K562 (cell line): ENCODE results near the gene RCC1. TPM values are rescaled to one million over a fixed set of nuclear protein-coding genes. Genes with fewer than 3 reads are reported as not detected.

Source experiments
- ATAC-seq: fragments of 200-7000 bp; cut with Tn5 transposase; 3 replicates; pipeline ENCODE4 v1.9.1; 2020; ENCODE audit warnings: moderate library complexity
- BruUV-seq: library from RNA; stranded (reverse); fragments of 400-500 nt; replicated peaks from 2 replicates; lab custom pipeline; 2021; lab: Mats Ljungman, UMichigan
- CTCF ChIA-PET: fragments of 300-600 bp; formaldehyde crosslinking; extraction: SDS; loops from one replicate; lab custom pipeline; 2021; ENCODE audit warnings: low intra/inter-chr PET ratio; lab: Yijun Ruan, JAX
- POLR2A ChIA-PET: fragments of 300-600, 350-650 bp; sonication (Branson Sonifier 250); formaldehyde crosslinking; extraction: SDS; loops from one replicate; lab custom pipeline; 2021; ENCODE audit warnings: antibody characterized with exemption, inconsistent platforms; lab: Yijun Ruan, JAX
- DNase-seq, 4 experiments: peaks; one replicate each; pipeline versions ENCODE4 v3.0.0 to v3.0.0-alpha.2; 2011 to 2018; ENCODE audit warnings: low spot score in 3 of 4, mixed read lengths in 3 of 4; ENCODE audit errors: extremely low read depth in 1 of 4
- FAIRE-seq: peaks from 2 replicates; lab custom pipeline; 2011; peaks lifted over from hg19 to GRCh38; lab: Jason Lieb, UNC
- H2AFZ ChIP-seq: 2 replicates; pipeline ENCODE4 v1.6.0; 2011; ENCODE audit warnings: low read depth, low read length, control low read depth, inconsistent platforms
- H3K27ac ChIP-seq: fragments of 200-600 bp; 3 replicates; pipeline ENCODE4 v1.8.0; 2011; ENCODE audit warnings: low read depth, mild to moderate bottlenecking, control low read depth, inconsistent platforms, low read length, moderate library complexity, mixed read lengths; ENCODE audit errors: extremely low read depth
- H3K27me3 ChIP-seq, 2 experiments: fragments of 300-600 bp in 1 of 2; 2 replicates in 1 of 2; 3 replicates in 1 of 2; pipeline versions ENCODE4 v1.6.0 to v1.8.0; 2011; ENCODE audit warnings: inconsistent platforms in 2 of 2, low read length in 2 of 2, mild to moderate bottlenecking in 1 of 2, mixed read lengths in 1 of 2, moderate library complexity in 1 of 2; ENCODE audit not compliant: control insufficient read depth in 2 of 2, insufficient read depth in 2 of 2
- H3K36me3 ChIP-seq: fragments of 300-600 bp; 3 replicates; pipeline ENCODE4 v1.8.0; 2011; ENCODE audit warnings: mild to moderate bottlenecking, low read length, inconsistent platforms; ENCODE audit not compliant: control insufficient read depth, insufficient read depth
- H3K4me1 ChIP-seq, 2 experiments: fragments of 200-600 bp in 1 of 2; replicated peaks in 1 of 2; 2 replicates in 1 of 2; 3 replicates in 1 of 2; pipeline versions ENCODE4 v1.5.1 to v1.8.0; 2011; ENCODE audit warnings: inconsistent platforms in 2 of 2, low read length in 2 of 2, mild to moderate bottlenecking in 1 of 2, mixed read lengths in 1 of 2, moderate library complexity in 1 of 2; ENCODE audit not compliant: control insufficient read depth in 2 of 2, insufficient read depth in 2 of 2
- H3K4me2 ChIP-seq: 2 replicates; pipeline ENCODE4 v1.6.1; 2011; ENCODE audit warnings: low read length, control low read depth, inconsistent platforms, mixed read lengths; ENCODE audit not compliant: insufficient read depth
- H3K4me3 ChIP-seq: fragments of 200-600 bp; sonication (generic), shearing (Covaris generic); 2 replicates; pipeline ENCODE4 v1.5.1; 2016; ENCODE audit warnings: control low read depth, inconsistent platforms
- H3K79me2 ChIP-seq: fragments of 200-600 bp; 3 replicates; pipeline ENCODE4 v1.8.0; 2011; ENCODE audit warnings: low read length, inconsistent platforms; ENCODE audit not compliant: control insufficient read depth, insufficient read depth
- H3K9ac ChIP-seq, 2 experiments: 2 replicates each; pipeline versions ENCODE4 v1.6.0 to v1.6.1; 2011; ENCODE audit warnings: low read depth in 2 of 2, low read length in 2 of 2, control low read depth in 1 of 2, inconsistent platforms in 1 of 2, mild to moderate bottlenecking in 1 of 2, mixed read lengths in 1 of 2; ENCODE audit not compliant: insufficient read depth in 1 of 2
- H3K9me1 ChIP-seq: one replicate; pipeline ENCODE4 v1.6.0; 2011; ENCODE audit warnings: inconsistent platforms, mild to moderate bottlenecking, low read length, moderate library complexity; ENCODE audit not compliant: control insufficient read depth, insufficient read depth
- H3K9me3 ChIP-seq: replicated peaks from 2 replicates; pipeline ENCODE4 v1.5.1; 2011; ENCODE audit warnings: low read depth, low read length, inconsistent platforms; ENCODE audit not compliant: control insufficient read depth, insufficient read depth
- H4K20me1 ChIP-seq: replicated peaks from 2 replicates; pipeline ENCODE4 v1.6.1; 2011; ENCODE audit warnings: low read length, inconsistent platforms, mixed read lengths; ENCODE audit not compliant: control insufficient read depth, insufficient read depth
- CBX1 ChIP-seq: sonication (generic); IDR thresholded peaks from 2 replicates; pipeline ENCODE4 v1.6.1; 2016; ENCODE audit warnings: antibody characterized with exemption, low read depth, mild to moderate bottlenecking
- FOXK2 ChIP-seq, 2 experiments: fragments of 450-650 bp; IDR thresholded peaks in 1 of 2; conservative IDR thresholded peaks in 1 of 2; 2 replicates each; pipeline ENCODE4 v1.6.1; 2016; ENCODE audit warnings: low read depth in 2 of 2, mild to moderate bottlenecking in 1 of 2
- FOXP4 ChIP-seq: sonication (generic); formaldehyde crosslinking; IDR thresholded peaks from 2 replicates; pipeline ENCODE4 v1.8.0; 2022; ENCODE audit warnings: mild to moderate bottlenecking, missing genetic modification reagents, borderline replicate concordance
- MITF ChIP-seq: IDR thresholded peaks from 2 replicates; pipeline ENCODE4 v1.6.1; 2014; ENCODE audit warnings: antibody characterized with exemption
- NR0B1 ChIP-seq: fragments of 450-650 bp; IDR thresholded peaks from one replicate; pipeline ENCODE4 v1.6.1; 2018; ENCODE audit warnings: mild to moderate bottlenecking, moderate library complexity; ENCODE audit not compliant: partially characterized antibody
- PML ChIP-seq: IDR thresholded peaks from 2 replicates; pipeline ENCODE4 v1.6.1; 2012; ENCODE audit warnings: low read length, inconsistent platforms
- RERE ChIP-seq: sonication (generic); formaldehyde crosslinking; IDR thresholded peaks from 2 replicates; pipeline ENCODE4 v1.8.0; 2023; ENCODE audit warnings: missing genetic modification reagents, mild to moderate bottlenecking, borderline replicate concordance
- ZBTB17 ChIP-seq: fragments of 450-650 bp; formaldehyde crosslinking; IDR thresholded peaks from 2 replicates; pipeline ENCODE4 v1.4.0; 2020; ENCODE audit warnings: mild to moderate bottlenecking
- ZNF584 ChIP-seq: fragments of 200-800 bp; sonication (Bioruptor generic); IDR thresholded peaks from 2 replicates; pipeline ENCODE4 v1.6.1; 2016; ENCODE audit warnings: low read depth, mild to moderate bottlenecking, missing genetic modification characterization, missing compliant biosample characterization
- WGBS: fragments of 100-300 bp; shearing (Covaris generic); methylation state at CpG from one replicate; pipeline ENCODE4 v1.1.6; 2016; ENCODE audit warnings: low coverage, mixed read lengths; ENCODE audit not compliant: insufficient coverage; ENCODE audit errors: missing lambda C conversion rate; 5-methylcytosine and 5-hydroxymethylcytosine counted together
- in situ Hi-C: fragments of 300-500 bp; cut with MboI; formaldehyde crosslinking; loops from 4 replicates; pipeline ENCODE4 v1.15.0; 2018; ENCODE audit warnings: inconsistent platforms, mixed read lengths
- intact Hi-C: fragments of 100-400 bp; cut with micrococcal nuclease; formaldehyde crosslinking; loops from 2 replicates; pipeline ENCODE4 v1.14.2; 2022
- polyA plus RNA-seq, 8 experiments: library from polyadenylated mRNA; depleted of rRNA in 4 of 8; stranded (reverse) in 5 of 8; unstranded in 3 of 8; fragments of >200 nt; fragmentation: Nextera tagmentation in 2 of 8; fragmentation: Illumina TruSeq in 1 of 8; extraction: Ambion mirVana in 2 of 8; extraction: Trizol in 1 of 8; gene quantifications; 2 replicates each; pipeline versions ENCODE4 v1.2.1 to v1.2.3, GENCODE V29; 2011 to 2014; ENCODE audit warnings: inconsistent platforms in 1 of 8, missing spikeins in 1 of 8
- total RNA-seq, 7 experiments: library from RNA; depleted of rRNA in 6 of 7; stranded (reverse); fragments of >200 nt in 6 of 7; fragmentation: Illumina TruSeq in 2 of 7; extraction: Trizol in 2 of 7; gene quantifications; 2 replicates each; pipeline versions ENCODE4 v1.2.1 to v1.2.3, GENCODE V29; 2011 to 2021; ENCODE audit warnings: low replicate concordance in 1 of 7

Gene RCC1
- total and polyA plus RNA-seq, 9 of the 15 experiments (the other 6 are each of a cell fraction or from before 2014, with no cell fraction given): 16.4 to 202 (median 107) TPM

GRCh38 chr1:28582248-28582615 lies 76.4 kb downstream of the RCC1 start:
- DNase-seq (no peak), FAIRE-seq (no peak), ATAC-seq (peak; percentile 14)
- WGBS: 2% methylated on average over 10 of the region's 10 CpGs
- Histone ChIP-seq H3K27me3 (no peaks in the 10 kb centered on the region), H3K9ac (peak overlapping the region; percentile 83 to 97), H3K4me3 (peak overlapping the region; percentile 81), H3K27ac (peak overlapping the region; percentile 81), H3K9me3 (no peaks in the 10 kb centered on the region), H3K79me2 (peaks cover 42% of the 10 kb centered on the region), H4K20me1 (peaks cover 30% of the 10 kb centered on the region), H3K36me3 (peaks cover 42% of the 10 kb centered on the region), H3K9me1 (peaks cover 11% of the 10 kb centered on the region), H3K4me1 (peaks cover 18 to 24% of the 10 kb centered on the region in 2 experiments; a peak in 4 of 5 replicates), H3K4me2 (peak overlapping the region; percentile 85), H2AFZ (peak overlapping the region; percentile 75)
- intact Hi-C loops: loop anchor here (1.0 kb wide), 1 partner anchor 60 kb away; no protein-coding TSS in a partner anchor
- CTCF ChIA-PET: no interaction called here
- BruUV-seq: TSS peak; percentile 99
- in situ Hi-C loops: no loop called here
- POLR2A ChIA-PET: interaction anchor here (0.6 to 7.5 kb wide), 79 partner anchors 7 to 1791 kb away, joined by 3 to 201 read pairs (median 6); partner anchors contain the start of genes ATP5IF1, EYA3, MED18 and PHACTR4
- TF ChIP-seq MITF: no peak
- 0 out of 2 replicates have a peak, but pooled peaks have one; percentile 2 for TF ChIP-seq ZNF584 (CRISPR knock-in tag)
- no peak for TF ChIP-seq NR0B1
- TF ChIP-seq RERE (CRISPR knock-in tag): 0 out of 2 replicates have a peak, but pooled peaks have one; percentile 63
- TF ChIP-seq PML: no peak
- TF ChIP-seq CBX1: no peak
- TF ChIP-seq FOXK2 (conservative IDR thresholded peaks at IDR 0.05 in 1 of 2, IDR thresholded peaks at IDR 0.05 in 1 of 2; ENCODE audit: low read depth in 2 of 2): no peak
- no peak; the same call in 1 of the 2 replicates for TF ChIP-seq ZBTB17
- TF ChIP-seq FOXP4 (CRISPR knock-in tag): 0 out of 2 replicates have a peak, but pooled peaks have one; percentile 21
